ENCODE measurements around the gene APBA1. TPM values are rescaled to one million over a fixed set of nuclear protein-coding genes. Genes with fewer than 3 reads are reported as not detected.

APBA1 gene
- total RNA-seq, 1 experiment from 2014 or later, result 0.05 TPM

GRCh38 chr9:69382135-69382534, 290.0 kb downstream of the APBA1 start:
- H3K4me3 ChIP-seq (ENCODE audit: low read depth in 2 of 2, low read length in 2 of 2), result no peak overlapping the region
- intact Hi-C loops (cut with micrococcal nuclease; ENCODE audit: unreplicated experiment), result no loop called here
- in situ Hi-C loops (cut with HindIII; ENCODE audit: low pct_unique_long_range_greater_than_20kb, low sequenced_read_pairs), result no loop called here

DNA sequence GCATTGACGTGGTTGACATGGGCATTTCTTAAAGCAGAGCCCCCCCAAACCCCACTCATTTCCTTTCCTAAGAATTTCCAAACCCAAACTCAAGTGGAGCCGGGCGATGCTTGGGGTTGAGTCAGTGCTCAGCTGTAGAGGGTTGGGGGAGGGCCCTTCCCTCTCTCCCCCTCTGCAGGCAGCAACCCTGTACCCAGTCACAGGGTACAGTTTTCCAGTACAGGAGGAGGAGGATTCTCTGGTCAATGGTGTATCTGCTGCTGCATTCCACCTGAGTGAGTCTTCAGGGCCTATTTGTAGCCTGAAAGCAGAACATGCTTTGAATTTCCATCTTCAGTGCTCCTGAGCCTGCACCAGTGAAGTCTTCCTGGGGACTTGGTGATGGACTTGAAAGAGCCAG, 291.4 kb downstream of the APBA1 start:
- POLR2A ChIA-PET, result no interaction called here
- TF ChIP-seq POLR2AphosphoS5 (IDR thresholded peaks at IDR 0.05; ENCODE audit: low read depth, low read length) (no peak), TCF7L2 (IDR thresholded peaks at IDR 0.05; ENCODE audit: low read depth, low read length) (no peak), SIN3A (IDR thresholded peaks at IDR 0.05; ENCODE audit: borderline replicate concordance, insufficient read depth, low read depth, low read length) (no peak)
- TF ChIP-seq, protein P1, sequence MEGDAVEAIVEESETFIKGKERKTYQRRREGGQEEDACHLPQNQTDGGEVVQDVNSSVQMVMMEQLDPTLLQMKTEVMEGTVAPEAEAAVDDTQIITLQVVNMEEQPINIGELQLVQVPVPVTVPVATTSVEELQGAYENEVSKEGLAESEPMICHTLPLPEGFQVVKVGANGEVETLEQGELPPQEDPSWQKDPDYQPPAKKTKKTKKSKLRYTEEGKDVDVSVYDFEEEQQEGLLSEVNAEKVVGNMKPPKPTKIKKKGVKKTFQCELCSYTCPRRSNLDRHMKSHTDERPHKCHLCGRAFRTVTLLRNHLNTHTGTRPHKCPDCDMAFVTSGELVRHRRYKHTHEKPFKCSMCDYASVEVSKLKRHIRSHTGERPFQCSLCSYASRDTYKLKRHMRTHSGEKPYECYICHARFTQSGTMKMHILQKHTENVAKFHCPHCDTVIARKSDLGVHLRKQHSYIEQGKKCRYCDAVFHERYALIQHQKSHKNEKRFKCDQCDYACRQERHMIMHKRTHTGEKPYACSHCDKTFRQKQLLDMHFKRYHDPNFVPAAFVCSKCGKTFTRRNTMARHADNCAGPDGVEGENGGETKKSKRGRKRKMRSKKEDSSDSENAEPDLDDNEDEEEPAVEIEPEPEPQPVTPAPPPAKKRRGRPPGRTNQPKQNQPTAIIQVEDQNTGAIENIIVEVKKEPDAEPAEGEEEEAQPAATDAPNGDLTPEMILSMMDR (IDR thresholded peaks at IDR 0.05), result no peak
- TF ChIP-seq, protein P2, sequence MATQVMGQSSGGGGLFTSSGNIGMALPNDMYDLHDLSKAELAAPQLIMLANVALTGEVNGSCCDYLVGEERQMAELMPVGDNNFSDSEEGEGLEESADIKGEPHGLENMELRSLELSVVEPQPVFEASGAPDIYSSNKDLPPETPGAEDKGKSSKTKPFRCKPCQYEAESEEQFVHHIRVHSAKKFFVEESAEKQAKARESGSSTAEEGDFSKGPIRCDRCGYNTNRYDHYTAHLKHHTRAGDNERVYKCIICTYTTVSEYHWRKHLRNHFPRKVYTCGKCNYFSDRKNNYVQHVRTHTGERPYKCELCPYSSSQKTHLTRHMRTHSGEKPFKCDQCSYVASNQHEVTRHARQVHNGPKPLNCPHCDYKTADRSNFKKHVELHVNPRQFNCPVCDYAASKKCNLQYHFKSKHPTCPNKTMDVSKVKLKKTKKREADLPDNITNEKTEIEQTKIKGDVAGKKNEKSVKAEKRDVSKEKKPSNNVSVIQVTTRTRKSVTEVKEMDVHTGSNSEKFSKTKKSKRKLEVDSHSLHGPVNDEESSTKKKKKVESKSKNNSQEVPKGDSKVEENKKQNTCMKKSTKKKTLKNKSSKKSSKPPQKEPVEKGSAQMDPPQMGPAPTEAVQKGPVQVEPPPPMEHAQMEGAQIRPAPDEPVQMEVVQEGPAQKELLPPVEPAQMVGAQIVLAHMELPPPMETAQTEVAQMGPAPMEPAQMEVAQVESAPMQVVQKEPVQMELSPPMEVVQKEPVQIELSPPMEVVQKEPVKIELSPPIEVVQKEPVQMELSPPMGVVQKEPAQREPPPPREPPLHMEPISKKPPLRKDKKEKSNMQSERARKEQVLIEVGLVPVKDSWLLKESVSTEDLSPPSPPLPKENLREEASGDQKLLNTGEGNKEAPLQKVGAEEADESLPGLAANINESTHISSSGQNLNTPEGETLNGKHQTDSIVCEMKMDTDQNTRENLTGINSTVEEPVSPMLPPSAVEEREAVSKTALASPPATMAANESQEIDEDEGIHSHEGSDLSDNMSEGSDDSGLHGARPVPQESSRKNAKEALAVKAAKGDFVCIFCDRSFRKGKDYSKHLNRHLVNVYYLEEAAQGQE (IDR thresholded peaks at IDR 0.05; ENCODE audit: insufficient read depth in 1 of 2, low read depth in 2 of 2, low read length in 1 of 2), result no peak
- Histone ChIP-seq H3K9me3 (ENCODE audit: control insufficient read depth, insufficient read depth, low read depth, low read length) (no peaks in the 10 kb centered on the region), H3K36me3 (ENCODE audit: control insufficient read depth, insufficient read depth, low read length) (no peaks in the 10 kb centered on the region), H3K27me3 (ENCODE audit: control insufficient read depth, insufficient read depth, low read length) (no peaks in the 10 kb centered on the region), H3K27ac (ENCODE audit: low read length) (no peak overlapping the region), H3K4me1 (ENCODE audit: control insufficient read depth, insufficient read depth, low read length) (no peaks in the 10 kb centered on the region), H3K4me3 (ENCODE audit: low read depth in 2 of 2, low read length in 2 of 2) (no peak overlapping the region)
- BruUV-seq (replicated peaks), result no TSS peak
- intact Hi-C loops (cut with micrococcal nuclease; ENCODE audit: unreplicated experiment) (no loop called here), in situ Hi-C loops (cut with HindIII; ENCODE audit: low pct_unique_long_range_greater_than_20kb, low sequenced_read_pairs) (no loop called here)
- no peak for ATAC-seq
- no peak for DNase-seq (ENCODE audit: low read depth, low spot score)
- CTCF ChIA-PET, result no interaction called here

More at GRCh38 chr9:69382135-69382534, 290.0 kb downstream of the APBA1 start:
- TF ChIP-seq, protein P1 (IDR thresholded peaks at IDR 0.05), result no peak
- no peak for TF ChIP-seq TCF7L2 (IDR thresholded peaks at IDR 0.05; ENCODE audit: low read depth, low read length)
- TF ChIP-seq SIN3A (IDR thresholded peaks at IDR 0.05; ENCODE audit: borderline replicate concordance, insufficient read depth, low read depth, low read length), result no peak
- TF ChIP-seq, protein P2 (IDR thresholded peaks at IDR 0.05; ENCODE audit: insufficient read depth in 1 of 2, low read depth in 2 of 2, low read length in 1 of 2), result no peak
- TF ChIP-seq POLR2AphosphoS5 (IDR thresholded peaks at IDR 0.05; ENCODE audit: low read depth, low read length), result no peak
- Histone ChIP-seq H3K9me3 (ENCODE audit: control insufficient read depth, insufficient read depth, low read depth, low read length) (no peaks in the 10 kb centered on the region), H3K36me3 (ENCODE audit: control insufficient read depth, insufficient read depth, low read length) (no peaks in the 10 kb centered on the region), H3K27me3 (ENCODE audit: control insufficient read depth, insufficient read depth, low read length) (no peaks in the 10 kb centered on the region), H3K27ac (ENCODE audit: low read length) (no peak overlapping the region), H3K4me1 (ENCODE audit: control insufficient read depth, insufficient read depth, low read length) (no peaks in the 10 kb centered on the region)
- POLR2A ChIA-PET, result no interaction called here
- ATAC-seq, result no peak
- CTCF ChIA-PET, result no interaction called here
- no TSS peak for BruUV-seq (replicated peaks)
- DNase-seq (ENCODE audit: low read depth, low spot score), result no peak
